Measurements from ENCODE around the gene CDH13.

DNA sequence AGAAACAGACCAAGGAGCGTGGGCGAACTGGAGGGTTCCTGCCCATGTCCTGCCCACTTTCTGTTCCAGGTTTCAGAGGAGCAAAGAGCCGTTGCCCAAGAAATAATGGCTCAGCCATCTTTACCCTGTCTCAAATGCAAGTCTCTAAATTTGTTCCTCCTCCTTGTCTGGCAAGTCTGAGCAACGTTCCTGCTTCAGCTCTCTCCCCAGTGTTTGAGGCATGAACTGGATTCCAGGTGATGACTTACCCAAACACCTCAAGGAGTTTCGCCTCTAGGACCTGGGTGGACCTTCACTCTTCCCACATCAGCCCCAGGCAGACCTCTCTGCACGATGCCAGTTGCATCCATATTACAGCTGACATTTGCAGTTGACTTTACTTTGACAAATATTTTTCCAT, 659.2 kb downstream of the CDH13 start:
- TF ChIP-seq REST (IDR thresholded peaks at IDR 0.05; ENCODE audit: insufficient read depth in 1 of 2, low read depth in 2 of 2, low read length in 2 of 2) (no peak), POLR2AphosphoS5 (IDR thresholded peaks at IDR 0.05; ENCODE audit: low read depth, low read length) (no peak)
